Activated T-helper 1 cell treated with Interleukin-2 at 50 U/mL for 16 hours (primary cell): Measurements from ENCODE around the gene INMT.
A peak's percentile ranks its signal among the peaks of the same experiment; 100 is the strongest.
"Not testable (repeated sequence)": the region's sequence is repeated elsewhere in the genome, so short reads cannot be mapped to it uniquely, and the experiment has no call there.

Experiments
- DNase-seq: peaks from one replicate; pipeline ENCODE4 v3.0.0-alpha.2; 2020; ENCODE audit warnings: low read depth

INMT gene

GRCh38 chr7:30751696-30752273 is at the start of gene INMT:
TSS of gene INMT (plus strand) at chr7:30752135. CDS start at chr7:30752151, 16 bp downstream.
- no peak for DNase-seq

- DNase-seq: no peak
These were observed 49.7 kb upstream of the INMT start for GRCh38 chr7:30702200-30702599.

- no peak for DNase-seq
These were observed 48.2 kb upstream of the INMT start for GRCh38 chr7:30703756-30704155.

- DNase-seq: no peak
These were observed 46.9 kb upstream of the INMT start for GRCh38 chr7:30705008-30705407.

- no peak for DNase-seq
These were observed 46.3 kb upstream of the INMT start for GRCh38 chr7:30705596-30705995.

GRCh38 chr7:30706316-30706715 is 45.6 kb upstream of the INMT start:
- DNase-seq: no peak

- DNase-seq: no peak
These were observed 45.0 kb upstream of the INMT start for GRCh38 chr7:30706908-30707307.

GRCh38 chr7:30707391-30708357 is 44.3 kb upstream of the INMT start:
- DNase-seq: no peak

- no peak for DNase-seq
These were observed 43.5 kb upstream of the INMT start for GRCh38 chr7:30708412-30708811.

- no peak for DNase-seq
These were observed 43.0 kb upstream of the INMT start for GRCh38 chr7:30708983-30709382.

- DNase-seq: no peak
These were observed 42.4 kb upstream of the INMT start for GRCh38 chr7:30709549-30709948.

GRCh38 chr7:30710669-30711068 is 41.3 kb upstream of the INMT start:
- no peak for DNase-seq

- DNase-seq: no peak
These were observed 38.5 kb upstream of the INMT start for GRCh38 chr7:30713392-30713791.

GRCh38 chr7:30714129-30714528 is 37.8 kb upstream of the INMT start:
- no peak for DNase-seq

GRCh38 chr7:30717181-30717580 is 34.8 kb upstream of the INMT start:
- no peak for DNase-seq

- DNase-seq: not testable (repeated sequence)
These were observed 32.5 kb upstream of the INMT start for GRCh38 chr7:30719434-30719833.

- DNase-seq: no peak
These were observed 30.7 kb upstream of the INMT start for GRCh38 chr7:30721211-30721610.

- DNase-seq: no peak
These were observed 29.7 kb upstream of the INMT start for GRCh38 chr7:30722187-30722586.

GRCh38 chr7:30722671-30723070 is 29.3 kb upstream of the INMT start:
- no peak for DNase-seq

- DNase-seq: no peak
These were observed 28.2 kb upstream of the INMT start for GRCh38 chr7:30723776-30724175.

- no peak for DNase-seq
These were observed 25.5 kb upstream of the INMT start for GRCh38 chr7:30726296-30727006.

GRCh38 chr7:30727061-30727945 is 24.6 kb upstream of the INMT start:
- peak; percentile 32 for DNase-seq
